ENCODE data around the gene ENTPD8. TPM values are rescaled to one million over a fixed set of nuclear protein-coding genes. Genes with fewer than 3 reads are reported as not detected.
A peak's percentile ranks its signal among the peaks of the same experiment; 100 is the strongest.

Gene ENTPD8
- total and polyA plus RNA-seq, 2 of the 13 experiments (the other 11 are each of a cell fraction or from before 2014, with no cell fraction given): 0.26 to 0.44 TPM

DNA sequence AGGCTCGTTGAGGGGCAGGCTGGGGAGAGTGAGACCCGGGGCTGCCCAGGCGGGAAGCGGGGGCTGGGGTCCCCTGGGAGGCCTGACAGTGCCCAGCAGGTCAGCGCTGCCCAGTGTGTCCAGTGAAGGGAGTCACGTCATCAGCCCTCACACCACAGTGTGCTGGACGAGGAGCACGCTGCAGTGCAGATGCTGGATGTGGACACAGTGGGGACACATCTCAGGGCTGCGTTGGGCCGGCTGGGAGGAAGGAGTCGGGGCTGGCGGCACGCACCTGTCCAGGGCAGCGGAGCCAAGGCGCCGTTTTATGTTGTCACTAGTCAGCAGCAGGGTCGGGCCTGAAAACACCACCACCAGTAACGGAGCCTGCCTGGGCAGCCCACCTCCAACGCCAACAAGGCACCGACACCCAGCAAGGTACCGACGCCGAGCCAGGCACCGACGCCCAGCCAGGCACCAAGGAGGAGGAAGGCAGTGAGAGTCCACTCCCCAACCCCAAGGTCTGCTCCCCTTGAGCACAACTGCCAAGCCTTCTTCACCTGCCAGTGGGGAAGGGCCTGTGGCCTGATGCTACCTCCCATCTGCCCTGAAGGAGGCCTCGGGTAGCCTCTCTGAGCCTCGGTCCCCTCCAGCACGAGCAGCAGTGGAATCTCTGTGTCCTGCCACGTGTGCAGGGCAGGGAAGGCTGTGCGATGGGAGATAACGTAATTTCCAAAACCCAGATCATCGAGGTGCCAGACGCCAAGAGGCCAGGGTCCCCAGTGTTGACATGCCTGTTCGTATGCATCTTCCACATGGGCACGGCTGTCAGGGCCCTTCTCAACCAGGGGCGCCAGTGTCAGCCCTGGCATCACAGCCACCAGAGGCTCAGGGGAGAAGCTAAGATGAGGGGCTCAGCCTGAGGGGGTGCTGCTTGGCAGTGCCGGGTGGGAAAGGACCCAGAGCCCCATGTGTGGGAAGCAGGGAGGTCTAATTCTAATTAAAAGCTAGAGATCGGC, 39.8 kb upstream of the ENTPD8 start:
- intact Hi-C loops (cut with micrococcal nuclease; ENCODE audit: unreplicated experiment) (no loop called here), in situ Hi-C loops (cut with HindIII; ENCODE audit: extremely low pct_ligation_motif_present, low pct_unique_long_range_greater_than_20kb) (no loop called here)
- Histone ChIP-seq H3K4me3 (replicated peaks in 1 of 3; ENCODE audit: insufficient read depth in 1 of 3, low read depth in 2 of 3, low read length in 3 of 3) (no peak overlapping the region), H3K4me1 (ENCODE audit: insufficient read depth, low read length) (peaks cover 52% of the 10 kb centered on the region), H4K20me1 (ENCODE audit: insufficient read depth, low read length) (no peaks in the 10 kb centered on the region), H3K27me3 (ENCODE audit: control insufficient read depth in 1 of 2, insufficient read depth in 2 of 2, low read length in 2 of 2) (peaks cover 7 to 33% of the 10 kb centered on the region in 2 experiments; a peak in 3 of 5 replicates), H3K79me2 (ENCODE audit: insufficient read depth, low read length) (no peaks in the 10 kb centered on the region), H3K27ac (ENCODE audit: extremely low read length, insufficient read depth, low read length) (no peak overlapping the region), H3K9me3 (ENCODE audit: low read length) (peaks cover 4% of the 10 kb centered on the region), H3K4me2 (ENCODE audit: low read depth, low read length) (no peak overlapping the region), H2AFZ (ENCODE audit: low read length) (no peak overlapping the region), H3K9ac (ENCODE audit: insufficient read depth, low read depth, low read length) (no peak overlapping the region), H3K36me3 (replicated peaks in 1 of 2; ENCODE audit: control insufficient read depth in 1 of 2, insufficient read depth in 2 of 2, low read length in 2 of 2) (no peaks in the 10 kb centered on the region)
- ChIA-PET POLR2A (interaction anchor here (1.6 kb wide), 1 partner anchor 22 kb away, joined by 3 read pairs; the partner anchor contains the start of gene NSMF), CTCF (ENCODE audit: low intra/inter-chr PET ratio, low total read pairs) (no interaction called here)
- TF ChIP-seq, protein P1, sequence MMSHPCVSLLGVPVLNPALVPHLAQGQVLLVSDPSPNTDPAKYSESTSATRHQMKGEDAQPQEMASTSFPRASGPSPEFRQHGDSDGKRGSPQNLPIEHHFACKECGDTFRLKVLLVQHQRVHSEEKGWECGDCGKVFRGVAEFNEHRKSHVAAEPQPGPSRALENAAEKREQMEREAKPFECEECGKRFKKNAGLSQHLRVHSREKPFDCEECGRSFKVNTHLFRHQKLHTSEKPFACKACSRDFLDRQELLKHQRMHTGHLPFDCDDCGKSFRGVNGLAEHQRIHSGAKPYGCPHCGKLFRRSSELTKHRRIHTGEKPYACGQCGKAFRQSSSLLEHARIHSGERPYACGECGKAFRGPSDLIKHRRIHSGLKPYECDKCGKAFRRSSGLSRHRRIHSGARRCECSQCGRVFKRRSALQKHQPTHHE (CRISPR knock-in tag; IDR thresholded peaks at IDR 0.05; ENCODE audit: borderline replicate concordance): no peak
- peak; percentile 32; the same call in 1 of the 2 replicates for TF ChIP-seq ZBTB38 (CRISPR knock-in tag; IDR thresholded peaks at IDR 0.05)
- TF ChIP-seq, protein P2, sequence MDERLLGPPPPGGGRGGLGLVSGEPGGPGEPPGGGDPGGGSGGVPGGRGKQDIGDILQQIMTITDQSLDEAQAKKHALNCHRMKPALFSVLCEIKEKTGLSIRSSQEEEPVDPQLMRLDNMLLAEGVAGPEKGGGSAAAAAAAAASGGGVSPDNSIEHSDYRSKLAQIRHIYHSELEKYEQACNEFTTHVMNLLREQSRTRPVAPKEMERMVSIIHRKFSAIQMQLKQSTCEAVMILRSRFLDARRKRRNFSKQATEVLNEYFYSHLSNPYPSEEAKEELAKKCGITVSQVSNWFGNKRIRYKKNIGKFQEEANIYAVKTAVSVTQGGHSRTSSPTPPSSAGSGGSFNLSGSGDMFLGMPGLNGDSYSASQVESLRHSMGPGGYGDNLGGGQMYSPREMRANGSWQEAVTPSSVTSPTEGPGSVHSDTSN (CRISPR knock-in tag; IDR thresholded peaks at IDR 0.05): no peak
- BruUV-seq (replicated peaks): no TSS peak
- FAIRE-seq (no peak), ATAC-seq (no peak), DNase-seq (ENCODE audit: low spot score) (no peak)
- WGBS (ENCODE audit: low lambda C conversion rate): 90% methylated on average over 23 of the region's 38 CpGs
